HFF-Myc (cell line): ENCODE results near the gene SYNE1.

ENCODE experiments used
- DNase-seq: peaks from one replicate; pipeline ENCODE4 v3.0.0-alpha.2; 2011; ENCODE audit warnings: low read depth; ENCODE audit errors: extremely low read depth
- H3K4me3 ChIP-seq: replicated peaks from 2 replicates; pipeline ENCODE4 v1.5.1; 2011; ENCODE audit warnings: low read depth, mild to moderate bottlenecking, control low read depth, low read length
- CTCF ChIP-seq: IDR thresholded peaks from 2 replicates; pipeline ENCODE4 v1.5.1; 2012; ENCODE audit warnings: mild to moderate bottlenecking, low read depth, low read length, control low read depth; ENCODE audit errors: missing control alignments

Gene SYNE1

GRCh38 chr6:152474354-152474753 lies 162.8 kb downstream of the SYNE1 start:
- DNase-seq: no peak

GRCh38 chr6:152472325-152472724 lies 164.8 kb downstream of the SYNE1 start:
- TF ChIP-seq CTCF: no peak
- H3K4me3 ChIP-seq: no peak overlapping the region
- DNase-seq: no peak

More at GRCh38 chr6:152474354-152474753, 162.8 kb downstream of the SYNE1 start:
- no peak for TF ChIP-seq CTCF
- H3K4me3 ChIP-seq: no peak overlapping the region

GRCh38 chr6:152471456-152472265 lies 165.5 kb downstream of the SYNE1 start:
- no peak overlapping the region for H3K4me3 ChIP-seq
- no peak for TF ChIP-seq CTCF
- DNase-seq: no peak

- H3K4me3 ChIP-seq: no peak overlapping the region
- no peak for DNase-seq
- TF ChIP-seq CTCF: no peak
These were observed 174.0 kb downstream of the SYNE1 start for GRCh38 chr6:152463164-152463563.

- TF ChIP-seq CTCF: no peak
- DNase-seq: no peak
- no peak overlapping the region for H3K4me3 ChIP-seq
These were observed 174.4 kb downstream of the SYNE1 start for GRCh38 chr6:152462716-152463115.

GRCh38 chr6:152461556-152461955 lies 175.6 kb downstream of the SYNE1 start:
- DNase-seq: no peak
- no peak for TF ChIP-seq CTCF

More at GRCh38 chr6:152461556-152461955, 175.6 kb downstream of the SYNE1 start:
- H3K4me3 ChIP-seq: no peak overlapping the region
